ENCODE data around the gene RAB22A.

DNA sequence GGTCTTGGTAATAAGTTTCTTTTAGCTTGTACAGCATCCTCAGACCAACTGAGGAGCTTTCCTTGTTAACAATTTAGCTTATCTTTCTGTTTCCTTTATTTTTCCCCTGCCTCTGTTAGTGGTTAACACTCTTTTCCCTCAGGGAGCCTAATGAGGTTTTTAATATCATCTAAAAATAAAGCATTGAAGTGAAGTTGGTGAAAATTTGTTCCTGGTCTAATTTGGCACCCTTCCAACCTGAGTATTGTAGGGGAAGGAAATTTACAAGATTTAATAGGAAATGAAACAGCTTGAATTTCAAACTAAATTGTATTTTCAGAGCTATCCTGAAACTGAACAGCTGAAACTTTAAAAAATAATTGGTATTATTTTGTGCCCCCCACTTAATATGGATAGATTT, 51.4 kb downstream of the RAB22A start:
- TF ChIP-seq EZH2phosphoT487 (IDR thresholded peaks at IDR 0.05) (no peak), EZH2 (IDR thresholded peaks at IDR 0.05) (no peak)
- TF ChIP-seq, protein P1, sequence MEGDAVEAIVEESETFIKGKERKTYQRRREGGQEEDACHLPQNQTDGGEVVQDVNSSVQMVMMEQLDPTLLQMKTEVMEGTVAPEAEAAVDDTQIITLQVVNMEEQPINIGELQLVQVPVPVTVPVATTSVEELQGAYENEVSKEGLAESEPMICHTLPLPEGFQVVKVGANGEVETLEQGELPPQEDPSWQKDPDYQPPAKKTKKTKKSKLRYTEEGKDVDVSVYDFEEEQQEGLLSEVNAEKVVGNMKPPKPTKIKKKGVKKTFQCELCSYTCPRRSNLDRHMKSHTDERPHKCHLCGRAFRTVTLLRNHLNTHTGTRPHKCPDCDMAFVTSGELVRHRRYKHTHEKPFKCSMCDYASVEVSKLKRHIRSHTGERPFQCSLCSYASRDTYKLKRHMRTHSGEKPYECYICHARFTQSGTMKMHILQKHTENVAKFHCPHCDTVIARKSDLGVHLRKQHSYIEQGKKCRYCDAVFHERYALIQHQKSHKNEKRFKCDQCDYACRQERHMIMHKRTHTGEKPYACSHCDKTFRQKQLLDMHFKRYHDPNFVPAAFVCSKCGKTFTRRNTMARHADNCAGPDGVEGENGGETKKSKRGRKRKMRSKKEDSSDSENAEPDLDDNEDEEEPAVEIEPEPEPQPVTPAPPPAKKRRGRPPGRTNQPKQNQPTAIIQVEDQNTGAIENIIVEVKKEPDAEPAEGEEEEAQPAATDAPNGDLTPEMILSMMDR (IDR thresholded peaks at IDR 0.05): no peak
